Measurements from ENCODE around the gene SPTLC2. TPM values are rescaled to one million over a fixed set of nuclear protein-coding genes. Genes with fewer than 3 reads are reported as not detected.
"Not testable (repeated sequence)": the region's sequence is repeated elsewhere in the genome, so short reads cannot be mapped to it uniquely, and the experiment has no call there.

SPTLC2 gene
- polyA plus RNA-seq, 1 donor: 17.4 TPM

GRCh38 chr14:77590845-77591485 lies 25.5 kb downstream of the SPTLC2 start:
- 80% methylated on average over 2 of the region's 6 CpGs for whole genome bisulfite sequencing (ENCODE audit: insufficient coverage, low lambda C conversion rate)
- peaks cover 11% of the 10 kb centered on the region for H3K36me3 ChIP-seq (ENCODE audit: control insufficient read depth, insufficient read depth, low read length)
- H3K27me3 ChIP-seq (ENCODE audit: control insufficient read depth, insufficient read depth, low read length): no peaks in the 10 kb centered on the region
- H3K27ac ChIP-seq (ENCODE audit: low read length): no peak overlapping the region
- peaks cover 5% of the 10 kb centered on the region for H3K4me1 ChIP-seq (ENCODE audit: control insufficient read depth, insufficient read depth, low read length)
- peak in 1 of 2 donors; percentile 27 for DNase-seq
- H3K4me3 ChIP-seq (ENCODE audit: low read length): no peak overlapping the region
- no peaks in the 10 kb centered on the region for H3K9me3 ChIP-seq (ENCODE audit: control insufficient read depth, low read depth, low read length)

- no peaks in the 10 kb centered on the region for H3K9me3 ChIP-seq (ENCODE audit: control insufficient read depth, low read depth, low read length)
- DNase-seq: no peak
- H3K27ac ChIP-seq (ENCODE audit: low read length): no peak overlapping the region
- no peaks in the 10 kb centered on the region for H3K27me3 ChIP-seq (ENCODE audit: control insufficient read depth, insufficient read depth, low read length)
- H3K36me3 ChIP-seq (ENCODE audit: control insufficient read depth, insufficient read depth, low read length): no peaks in the 10 kb centered on the region
- 67% methylated on average over 3 of the region's 5 CpGs for WGBS (ENCODE audit: insufficient coverage, low lambda C conversion rate)
- no peak overlapping the region for H3K4me3 ChIP-seq (ENCODE audit: low read length)
- H3K4me1 ChIP-seq (ENCODE audit: control insufficient read depth, insufficient read depth, low read length): peaks cover 3% of the 10 kb centered on the region
These were observed 27.3 kb downstream of the SPTLC2 start for GRCh38 chr14:77589099-77589498.

GRCh38 chr14:77588411-77589025 lies 27.9 kb downstream of the SPTLC2 start:
- not testable (repeated sequence) for H3K4me3 ChIP-seq (ENCODE audit: low read length); H3K27ac ChIP-seq (ENCODE audit: low read length); DNase-seq; H3K4me1 ChIP-seq (ENCODE audit: control insufficient read depth, insufficient read depth, low read length); H3K27me3 ChIP-seq (ENCODE audit: control insufficient read depth, insufficient read depth, low read length); H3K36me3 ChIP-seq (ENCODE audit: control insufficient read depth, insufficient read depth, low read length); H3K9me3 ChIP-seq (ENCODE audit: control insufficient read depth, low read depth, low read length)
- 100% methylated on average over 1 of the region's 11 CpGs for WGBS (ENCODE audit: insufficient coverage, low lambda C conversion rate)

DNA sequence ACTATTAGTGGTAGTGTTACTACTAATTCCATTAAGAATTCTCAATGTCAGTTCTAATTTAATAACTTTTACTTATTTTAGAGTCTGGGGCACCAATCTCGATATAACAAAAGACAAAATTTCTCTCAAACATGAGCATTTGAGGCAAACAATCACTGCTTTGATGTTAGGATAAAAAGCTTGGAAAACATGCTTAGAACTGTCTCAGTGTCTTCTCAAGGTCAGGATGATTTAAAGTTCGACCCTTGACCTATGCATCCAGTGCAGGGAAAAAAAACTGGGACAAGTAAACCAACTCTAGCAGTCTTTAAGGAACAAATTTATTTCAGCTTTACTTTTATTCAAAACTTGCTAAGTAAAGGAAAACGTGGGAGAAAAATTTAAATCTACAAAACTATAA lies 31.1 kb downstream of the SPTLC2 start:
- Histone ChIP-seq H3K4me3 (ENCODE audit: low read length) (no peak overlapping the region), H3K4me1 (ENCODE audit: control insufficient read depth, insufficient read depth, low read length) (peaks cover 7% of the 10 kb centered on the region), H3K9me3 (ENCODE audit: control insufficient read depth, low read depth, low read length) (no peaks in the 10 kb centered on the region), H3K27ac (ENCODE audit: low read length) (no peak overlapping the region), H3K27me3 (ENCODE audit: control insufficient read depth, insufficient read depth, low read length) (no peaks in the 10 kb centered on the region), H3K36me3 (ENCODE audit: control insufficient read depth, insufficient read depth, low read length) (no peaks in the 10 kb centered on the region)
- WGBS (ENCODE audit: insufficient coverage, low lambda C conversion rate): no CpG with 5 or more reads among the region's 3 CpGs
- DNase-seq: no peak

DNA sequence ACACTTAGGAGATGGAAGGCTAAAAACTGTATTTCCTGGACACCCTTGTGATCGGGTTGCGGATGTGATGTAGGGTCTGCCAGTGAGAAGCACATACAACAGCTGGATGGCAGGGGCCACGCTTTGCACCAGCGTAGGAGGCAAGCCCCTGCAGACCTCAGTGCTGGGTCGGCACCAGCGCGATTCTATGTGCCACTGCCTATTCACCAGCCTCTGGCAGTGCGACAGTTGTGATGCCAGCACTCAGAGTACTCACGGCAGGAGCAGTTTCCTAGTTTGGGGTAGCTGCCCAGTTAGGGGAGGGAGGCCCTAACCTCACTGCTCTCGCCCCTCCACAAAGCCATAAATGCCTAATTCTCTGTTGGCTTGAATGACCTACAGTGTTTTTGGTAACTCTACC lies 31.6 kb downstream of the SPTLC2 start:
- Histone ChIP-seq H3K36me3 (ENCODE audit: control insufficient read depth, insufficient read depth, low read length) (no peaks in the 10 kb centered on the region), H3K4me3 (ENCODE audit: low read length) (no peak overlapping the region), H3K27me3 (ENCODE audit: control insufficient read depth, insufficient read depth, low read length) (no peaks in the 10 kb centered on the region), H3K9me3 (ENCODE audit: control insufficient read depth, low read depth, low read length) (no peaks in the 10 kb centered on the region), H3K4me1 (ENCODE audit: control insufficient read depth, insufficient read depth, low read length) (peaks cover 7% of the 10 kb centered on the region), H3K27ac (ENCODE audit: low read length) (no peak overlapping the region)
- WGBS (ENCODE audit: insufficient coverage, low lambda C conversion rate): 20% methylated on average over 1 of the region's 10 CpGs
- no peak for DNase-seq

DNA sequence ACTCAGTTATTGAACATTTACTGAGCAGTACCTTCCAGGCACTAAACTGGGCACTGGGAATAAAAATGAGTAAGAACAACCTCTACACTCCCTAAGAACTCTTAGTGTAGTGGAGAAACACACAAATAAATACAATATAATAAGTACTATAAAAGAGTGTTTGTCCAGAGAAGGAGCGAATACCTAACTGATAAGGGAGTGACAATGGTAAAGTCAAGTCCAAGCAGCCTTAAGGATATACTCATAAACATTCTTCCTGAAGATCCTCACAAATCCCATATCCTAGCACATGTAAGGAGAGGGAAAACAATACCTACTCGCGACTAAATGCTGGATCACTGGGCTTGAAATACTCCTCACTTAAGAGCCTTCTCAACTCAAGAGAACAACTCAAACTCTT lies 32.8 kb downstream of the SPTLC2 start:
- no peak overlapping the region for H3K27ac ChIP-seq (ENCODE audit: low read length)
- DNase-seq: no peak
- no peak overlapping the region for H3K4me3 ChIP-seq (ENCODE audit: low read length)
- peaks cover 7% of the 10 kb centered on the region for H3K4me1 ChIP-seq (ENCODE audit: control insufficient read depth, insufficient read depth, low read length)
- no peaks in the 10 kb centered on the region for H3K9me3 ChIP-seq (ENCODE audit: control insufficient read depth, low read depth, low read length)
- WGBS (ENCODE audit: insufficient coverage, low lambda C conversion rate): 43% methylated on average over 1 of the region's 3 CpGs
- H3K27me3 ChIP-seq (ENCODE audit: control insufficient read depth, insufficient read depth, low read length): no peaks in the 10 kb centered on the region
- H3K36me3 ChIP-seq (ENCODE audit: control insufficient read depth, insufficient read depth, low read length): no peaks in the 10 kb centered on the region

GRCh38 chr14:77582511-77582910 lies 33.9 kb downstream of the SPTLC2 start:
- no peak for DNase-seq
- no CpG with 5 or more reads among the region's 3 CpGs for WGBS (ENCODE audit: insufficient coverage, low lambda C conversion rate)
- no peak overlapping the region for H3K4me3 ChIP-seq (ENCODE audit: low read length)
- peaks cover 2% of the 10 kb centered on the region for H3K36me3 ChIP-seq (ENCODE audit: control insufficient read depth, insufficient read depth, low read length)
- H3K9me3 ChIP-seq (ENCODE audit: control insufficient read depth, low read depth, low read length): no peaks in the 10 kb centered on the region
- peaks cover 7% of the 10 kb centered on the region for H3K4me1 ChIP-seq (ENCODE audit: control insufficient read depth, insufficient read depth, low read length)
- no peak overlapping the region for H3K27ac ChIP-seq (ENCODE audit: low read length)
- H3K27me3 ChIP-seq (ENCODE audit: control insufficient read depth, insufficient read depth, low read length): no peaks in the 10 kb centered on the region

GRCh38 chr14:77580964-77581505 lies 35.4 kb downstream of the SPTLC2 start:
- Histone ChIP-seq H3K9me3 (ENCODE audit: control insufficient read depth, low read depth, low read length) (no peaks in the 10 kb centered on the region), H3K27me3 (ENCODE audit: control insufficient read depth, insufficient read depth, low read length) (no peaks in the 10 kb centered on the region), H3K36me3 (ENCODE audit: control insufficient read depth, insufficient read depth, low read length) (peaks cover 7% of the 10 kb centered on the region), H3K4me1 (ENCODE audit: control insufficient read depth, insufficient read depth, low read length) (peaks cover 7% of the 10 kb centered on the region), H3K27ac (ENCODE audit: low read length) (peak overlapping the region; percentile 55), H3K4me3 (ENCODE audit: low read length) (no peak overlapping the region)
- no CpG with 5 or more reads among the region's 4 CpGs for WGBS (ENCODE audit: insufficient coverage, low lambda C conversion rate)
- DNase-seq: peak; percentile 45 to 82

DNA sequence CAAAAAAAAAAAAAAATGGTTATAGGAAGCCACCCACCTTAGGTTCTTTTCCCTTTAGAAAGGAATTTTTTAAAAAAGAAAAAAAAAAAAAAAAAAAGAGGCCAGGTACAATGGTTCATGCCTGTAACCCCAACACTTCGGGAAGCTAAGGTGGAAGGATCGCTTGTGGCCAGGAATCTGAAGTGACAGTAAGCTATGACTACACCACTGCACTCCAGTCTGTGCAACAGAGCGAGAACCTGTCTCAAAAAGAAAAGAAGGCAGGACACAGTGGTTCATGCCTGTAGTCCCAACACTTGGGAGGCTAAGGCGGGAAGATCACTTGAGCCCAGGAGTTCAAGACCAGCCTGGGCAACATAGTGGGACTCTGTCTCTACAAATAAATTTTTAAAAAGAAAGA lies 36.0 kb downstream of the SPTLC2 start:
- H3K9me3 ChIP-seq (ENCODE audit: control insufficient read depth, low read depth, low read length): no peaks in the 10 kb centered on the region
- peak overlapping the region; percentile 55 for H3K27ac ChIP-seq (ENCODE audit: low read length)
- no CpG with 5 or more reads among the region's 4 CpGs for WGBS (ENCODE audit: insufficient coverage, low lambda C conversion rate)

DNA sequence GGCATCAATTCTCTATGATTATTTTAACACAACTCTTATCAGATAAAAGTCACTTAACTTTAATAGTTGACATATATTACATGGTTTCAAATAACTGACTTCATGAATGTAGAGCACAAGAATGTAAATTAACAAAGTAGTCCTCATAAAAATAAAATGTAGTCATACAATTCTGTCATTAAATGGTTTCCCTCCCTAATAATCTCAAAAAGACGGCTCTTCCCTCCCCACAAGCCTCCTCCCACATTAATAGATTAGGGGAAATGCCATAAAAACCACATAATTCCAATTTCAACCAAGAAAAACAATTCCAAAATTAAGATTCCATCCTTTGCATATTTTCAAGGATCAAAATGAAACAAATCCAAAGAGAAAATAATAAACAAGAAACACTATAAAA lies 36.7 kb downstream of the SPTLC2 start:
- no peak overlapping the region for H3K27ac ChIP-seq (ENCODE audit: low read length)
- 100% methylated on average over 1 of the region's 1 CpG for WGBS (ENCODE audit: insufficient coverage, low lambda C conversion rate)
- no peak overlapping the region for H3K4me3 ChIP-seq (ENCODE audit: low read length)
- no peak for DNase-seq
- peaks cover 17% of the 10 kb centered on the region for H3K36me3 ChIP-seq (ENCODE audit: control insufficient read depth, insufficient read depth, low read length)
- no peaks in the 10 kb centered on the region for H3K9me3 ChIP-seq (ENCODE audit: control insufficient read depth, low read depth, low read length)
- H3K4me1 ChIP-seq (ENCODE audit: control insufficient read depth, insufficient read depth, low read length): peaks cover 7% of the 10 kb centered on the region
- no peaks in the 10 kb centered on the region for H3K27me3 ChIP-seq (ENCODE audit: control insufficient read depth, insufficient read depth, low read length)

More for the DNA sequence above, 36.0 kb downstream of the SPTLC2 start:
- Histone ChIP-seq H3K4me3 (ENCODE audit: low read length) (no peak overlapping the region), H3K36me3 (ENCODE audit: control insufficient read depth, insufficient read depth, low read length) (peaks cover 12% of the 10 kb centered on the region), H3K27me3 (ENCODE audit: control insufficient read depth, insufficient read depth, low read length) (no peaks in the 10 kb centered on the region), H3K4me1 (ENCODE audit: control insufficient read depth, insufficient read depth, low read length) (peaks cover 7% of the 10 kb centered on the region)
- DNase-seq: no peak

Measured in large intestine (tissue), 3 donors.